Mesothelial cell of epicardium (in vitro differentiated cells): ENCODE measurements around the gene CAMP. TPM values are rescaled to one million over a fixed set of nuclear protein-coding genes. Genes with fewer than 3 reads are reported as not detected.
A peak's percentile ranks its signal among the peaks of the same experiment; 100 is the strongest.

Experiments used
- DNase-seq, 2 experiments: peaks; one replicate each; pipeline ENCODE4 v3.0.0; 2021; ENCODE audit warnings: low spot score in 2 of 2; ENCODE audit not compliant: unreplicated experiment in 2 of 2
- H3K27ac Mint-ChIP-seq: 2 replicates; pipeline ENCODE4 v1.8.0; 2021; ENCODE audit warnings: mixed read lengths
- H3K27me3 Mint-ChIP-seq: 2 replicates; pipeline ENCODE4 v1.8.0; 2021; ENCODE audit warnings: low read depth, mixed read lengths
- H3K36me3 Mint-ChIP-seq: 2 replicates; pipeline ENCODE4 v1.8.0; 2021; ENCODE audit warnings: mixed read lengths
- H3K4me1 Mint-ChIP-seq: 2 replicates; pipeline ENCODE4 v1.8.0; 2021; ENCODE audit warnings: mixed read lengths
- H3K4me3 Mint-ChIP-seq: 2 replicates; pipeline ENCODE4 v1.8.0; 2021; ENCODE audit warnings: mild to moderate bottlenecking, moderate library complexity, mixed read lengths
- H3K9me3 Mint-ChIP-seq: 2 replicates; pipeline ENCODE4 v1.8.0; 2021; ENCODE audit warnings: mixed read lengths
- total RNA-seq: library from RNA; stranded (reverse); gene quantifications from 3 replicates; pipeline ENCODE4 v1.2.1, GENCODE V29; 2021
- TF ChIP-seq, protein P1 (sequence below): fragments of 200-600 bp; sonication (generic); IDR thresholded peaks from one replicate; pipeline ENCODE4 v1.5.0; 2021; ENCODE audit warnings: antibody characterized with exemption; ENCODE audit not compliant: unreplicated experiment

Gene CAMP
- total RNA-seq, 1 donor from 2014 or later, result not detected

DNA sequence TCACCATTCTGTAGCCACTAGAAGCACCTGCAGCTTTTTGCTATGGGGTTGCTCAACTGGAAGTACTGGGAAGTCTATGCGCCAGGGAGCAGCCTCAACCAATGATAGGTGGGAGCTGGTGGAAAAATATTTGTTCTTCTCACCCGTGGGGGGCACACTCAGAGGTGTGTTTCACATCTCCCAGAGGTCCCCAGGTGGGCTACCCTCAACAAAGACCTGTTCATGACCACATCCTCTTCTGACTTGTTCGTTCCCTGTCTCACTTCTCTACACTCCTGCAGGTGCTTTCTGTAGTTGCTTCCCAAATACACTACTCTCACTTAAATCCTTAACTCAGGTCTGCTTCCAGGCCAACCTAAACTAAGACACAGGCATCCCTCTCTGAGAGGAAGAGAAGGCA lies 3.6 kb downstream of the CAMP start:
- Mint-ChIP-seq H3K4me3 (no peak overlapping the region), H3K27ac (no peak overlapping the region), H3K27me3 (peaks cover 15% of the 10 kb centered on the region), H3K36me3 (no peaks in the 10 kb centered on the region), H3K4me1 (peaks cover 10% of the 10 kb centered on the region), H3K9me3 (no peaks in the 10 kb centered on the region)
- no peak for DNase-seq
- TF ChIP-seq, protein P1, sequence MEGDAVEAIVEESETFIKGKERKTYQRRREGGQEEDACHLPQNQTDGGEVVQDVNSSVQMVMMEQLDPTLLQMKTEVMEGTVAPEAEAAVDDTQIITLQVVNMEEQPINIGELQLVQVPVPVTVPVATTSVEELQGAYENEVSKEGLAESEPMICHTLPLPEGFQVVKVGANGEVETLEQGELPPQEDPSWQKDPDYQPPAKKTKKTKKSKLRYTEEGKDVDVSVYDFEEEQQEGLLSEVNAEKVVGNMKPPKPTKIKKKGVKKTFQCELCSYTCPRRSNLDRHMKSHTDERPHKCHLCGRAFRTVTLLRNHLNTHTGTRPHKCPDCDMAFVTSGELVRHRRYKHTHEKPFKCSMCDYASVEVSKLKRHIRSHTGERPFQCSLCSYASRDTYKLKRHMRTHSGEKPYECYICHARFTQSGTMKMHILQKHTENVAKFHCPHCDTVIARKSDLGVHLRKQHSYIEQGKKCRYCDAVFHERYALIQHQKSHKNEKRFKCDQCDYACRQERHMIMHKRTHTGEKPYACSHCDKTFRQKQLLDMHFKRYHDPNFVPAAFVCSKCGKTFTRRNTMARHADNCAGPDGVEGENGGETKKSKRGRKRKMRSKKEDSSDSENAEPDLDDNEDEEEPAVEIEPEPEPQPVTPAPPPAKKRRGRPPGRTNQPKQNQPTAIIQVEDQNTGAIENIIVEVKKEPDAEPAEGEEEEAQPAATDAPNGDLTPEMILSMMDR, result no peak

DNA sequence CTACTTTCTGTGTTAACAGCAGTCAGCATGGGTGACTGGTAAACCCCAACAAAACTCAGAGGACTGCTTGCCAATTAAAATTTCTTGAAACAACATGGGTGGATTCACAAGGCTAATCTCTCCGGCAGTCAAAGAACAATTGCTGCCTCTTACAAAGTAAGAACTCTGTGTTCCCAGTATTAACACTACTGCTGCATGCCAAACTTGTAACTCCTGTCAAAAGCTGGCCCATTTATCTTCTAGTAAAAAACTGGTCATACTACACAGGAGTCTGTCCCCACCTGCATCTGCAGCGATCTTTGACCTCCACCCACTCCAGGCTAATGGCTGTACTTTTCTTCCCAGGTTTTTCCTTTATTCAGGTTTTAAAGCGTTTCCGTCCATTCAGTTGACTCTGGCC lies 8.9 kb downstream of the CAMP start:
- peaks cover 6% of the 10 kb centered on the region for H3K9me3 Mint-ChIP-seq
- peaks cover 14% of the 10 kb centered on the region for H3K4me1 Mint-ChIP-seq
- no peak overlapping the region for H3K27ac Mint-ChIP-seq
- no peak for DNase-seq
- TF ChIP-seq, protein P1, result no peak
- no peak overlapping the region for H3K4me3 Mint-ChIP-seq
- peaks cover 2% of the 10 kb centered on the region for H3K27me3 Mint-ChIP-seq
- no peaks in the 10 kb centered on the region for H3K36me3 Mint-ChIP-seq

DNA sequence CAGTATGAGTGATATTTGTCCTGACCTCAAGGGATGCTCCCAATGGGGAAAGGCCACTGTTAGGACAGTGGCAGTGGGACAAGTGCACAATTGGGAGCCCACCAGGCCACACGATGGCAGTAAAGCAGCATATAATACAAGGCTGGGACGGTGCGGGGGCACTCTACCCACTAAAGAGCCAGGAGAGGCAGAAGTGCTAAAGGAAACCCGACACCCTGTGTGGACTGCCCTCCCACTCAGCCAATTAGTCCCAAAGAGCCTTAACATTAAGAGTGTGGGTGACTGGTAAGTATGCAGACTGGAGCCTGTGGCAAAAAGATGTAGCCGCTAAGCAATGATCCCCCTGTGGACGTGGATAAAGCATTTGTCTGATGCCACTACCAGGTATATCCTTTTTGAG lies 9.4 kb downstream of the CAMP start:
- DNase-seq, result peak in 1 of 2 experiments; percentile 45
- H3K36me3 Mint-ChIP-seq, result no peaks in the 10 kb centered on the region
- peaks cover 15% of the 10 kb centered on the region for H3K4me1 Mint-ChIP-seq
- no peak overlapping the region for H3K4me3 Mint-ChIP-seq
- TF ChIP-seq, protein P1, result no peak
- no peaks in the 10 kb centered on the region for H3K27me3 Mint-ChIP-seq
- no peak overlapping the region for H3K27ac Mint-ChIP-seq
- peaks cover 6% of the 10 kb centered on the region for H3K9me3 Mint-ChIP-seq

DNA sequence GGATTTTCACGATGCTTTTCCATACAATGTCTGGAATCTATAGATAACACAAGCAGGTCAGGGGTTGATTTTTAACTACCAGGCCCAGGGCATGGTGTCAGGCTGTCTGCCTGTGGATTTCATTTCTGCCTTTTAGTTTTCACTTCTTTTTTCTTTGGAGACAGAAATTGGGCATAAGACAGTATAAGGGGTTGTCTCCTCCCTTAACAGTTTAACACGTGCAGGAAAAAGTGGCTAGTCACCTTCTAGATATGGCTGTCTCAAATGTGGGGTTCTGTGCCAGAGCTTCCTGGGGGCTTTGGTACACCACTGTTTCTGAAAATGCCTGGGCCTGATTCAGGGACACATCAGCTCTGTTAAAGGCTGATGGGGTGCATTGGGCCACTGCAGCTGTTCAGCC lies 10.2 kb downstream of the CAMP start:
- Mint-ChIP-seq H3K27me3 (no peaks in the 10 kb centered on the region), H3K36me3 (no peaks in the 10 kb centered on the region), H3K9me3 (peaks cover 6% of the 10 kb centered on the region), H3K27ac (no peak overlapping the region), H3K4me3 (no peak overlapping the region), H3K4me1 (peaks cover 15% of the 10 kb centered on the region)
- DNase-seq, result no peak
- TF ChIP-seq, protein P1, result no peak

DNA sequence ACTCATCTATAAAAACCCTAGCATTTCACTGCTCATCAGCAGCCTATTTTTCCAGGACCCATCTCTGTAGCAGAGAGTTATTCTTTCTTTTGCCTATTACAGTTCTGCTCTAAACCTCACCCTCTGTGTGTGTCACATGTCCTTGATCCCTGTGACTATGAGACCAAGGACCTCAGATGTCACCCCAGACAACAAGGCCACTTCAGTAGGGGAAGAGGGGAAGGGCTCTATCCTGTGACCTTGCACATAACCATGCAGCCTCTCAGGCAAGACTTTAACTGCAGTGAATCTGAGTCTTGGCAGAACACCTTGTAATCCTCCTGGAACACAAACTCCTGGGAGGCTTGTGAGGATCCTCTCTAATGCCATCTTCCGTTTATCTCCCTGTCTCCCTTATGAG lies 13.2 kb downstream of the CAMP start:
- DNase-seq, result no peak
- no peak overlapping the region for H3K4me3 Mint-ChIP-seq
- peaks cover 30% of the 10 kb centered on the region for H3K4me1 Mint-ChIP-seq
- H3K36me3 Mint-ChIP-seq, result no peaks in the 10 kb centered on the region
- H3K9me3 Mint-ChIP-seq, result peaks cover 6% of the 10 kb centered on the region
- H3K27me3 Mint-ChIP-seq, result no peaks in the 10 kb centered on the region
- TF ChIP-seq, protein P1, result no peak
- H3K27ac Mint-ChIP-seq, result no peak overlapping the region

DNA sequence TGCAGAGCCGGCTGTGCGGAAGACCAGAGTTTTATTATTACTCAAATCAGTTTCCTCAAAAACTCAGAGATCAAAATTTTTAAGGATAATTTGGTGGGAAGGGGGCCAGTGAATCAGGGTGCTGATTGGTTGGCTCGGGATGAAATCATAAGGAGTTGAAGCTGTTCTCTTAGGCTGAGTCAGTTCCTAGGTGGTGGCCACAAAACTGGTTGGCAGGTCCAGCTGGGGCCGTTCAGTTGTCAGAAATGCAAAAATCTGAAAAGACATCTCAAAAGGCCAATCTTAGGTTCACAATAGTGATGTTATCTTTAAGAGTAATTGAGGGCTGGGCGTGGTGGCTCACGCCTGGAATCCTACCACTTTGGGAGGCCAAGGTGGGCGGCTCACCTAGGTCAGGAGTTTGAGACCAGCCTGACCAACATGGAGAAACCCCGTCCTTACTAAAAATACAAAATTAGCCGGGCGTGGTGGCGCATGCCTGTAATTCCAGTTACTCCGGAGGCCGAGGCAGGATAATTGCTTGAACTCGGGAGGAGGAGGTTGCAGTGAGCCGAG lies 15.3 kb downstream of the CAMP start:
- no peaks in the 10 kb centered on the region for H3K36me3 Mint-ChIP-seq
- no peak for DNase-seq
- H3K27ac Mint-ChIP-seq, result no peak overlapping the region
- no peak overlapping the region for H3K4me3 Mint-ChIP-seq
- H3K4me1 Mint-ChIP-seq, result peaks cover 18% of the 10 kb centered on the region
- no peaks in the 10 kb centered on the region for H3K27me3 Mint-ChIP-seq
- no peaks in the 10 kb centered on the region for H3K9me3 Mint-ChIP-seq
- TF ChIP-seq, protein P1, result no peak
